Lower leg skin (tissue), 4 donors: Measurements from ENCODE around the gene UBE2V1. TPM values are rescaled to one million over a fixed set of nuclear protein-coding genes. Genes with fewer than 3 reads are reported as not detected.
"Not testable (repeated sequence)": the region's sequence is repeated elsewhere in the genome, so short reads cannot be mapped to it uniquely, and the experiment has no call there.

Experiments used
- DNase-seq, 2 donors: peaks; one replicate each; pipeline ENCODE4 v3.0.0-alpha.2; 2019; ENCODE audit warnings: low spot score in 2 of 2
- H3K4me3 ChIP-seq: fragments of 200-600 bp; sonication (generic); 2 replicates; pipeline ENCODE4 v1.5.1; 2017; ENCODE audit warnings: mild to moderate bottlenecking, low read depth; ENCODE audit not compliant: poor library complexity, severe bottlenecking
- POLR2A ChIP-seq, 2 donors: fragments of 450-650 bp; IDR thresholded peaks; one replicate each; pipeline ENCODE4 v1.6.1; 2016 to 2017; ENCODE audit warnings: antibody characterized with exemption in 2 of 2, mild to moderate bottlenecking in 1 of 2, moderate library complexity in 1 of 2
- WGBS, 2 donors: methylation state at CpG; one replicate each; pipeline ENCODE4 v1.1.5; 2018; 5-methylcytosine and 5-hydroxymethylcytosine counted together
- intact Hi-C: fragments of 100-400 bp; cut with DNase I; formaldehyde crosslinking; loops from one replicate; pipeline ENCODE4 v1.15.0; 2023; ENCODE audit warnings: low total_unique reads
- total RNA-seq, 4 donors: library from RNA; depleted of rRNA; stranded (reverse); fragments of >200 nt; gene quantifications; one replicate each; pipeline ENCODE4 v1.1.0, GENCODE V29; 2016
- TF ChIP-seq, protein P1 (sequence below), 3 donors: fragments of 450-650 bp; IDR thresholded peaks; one replicate each; pipeline ENCODE4 v1.5.1; 2016; ENCODE audit warnings: antibody characterized with exemption in 3 of 3, mild to moderate bottlenecking in 3 of 3, moderate library complexity in 2 of 3

The UBE2V1 gene
- total RNA-seq, 4 donors from 2014 or later, result 50.8 to 105 (median 75.6) TPM

DNA sequence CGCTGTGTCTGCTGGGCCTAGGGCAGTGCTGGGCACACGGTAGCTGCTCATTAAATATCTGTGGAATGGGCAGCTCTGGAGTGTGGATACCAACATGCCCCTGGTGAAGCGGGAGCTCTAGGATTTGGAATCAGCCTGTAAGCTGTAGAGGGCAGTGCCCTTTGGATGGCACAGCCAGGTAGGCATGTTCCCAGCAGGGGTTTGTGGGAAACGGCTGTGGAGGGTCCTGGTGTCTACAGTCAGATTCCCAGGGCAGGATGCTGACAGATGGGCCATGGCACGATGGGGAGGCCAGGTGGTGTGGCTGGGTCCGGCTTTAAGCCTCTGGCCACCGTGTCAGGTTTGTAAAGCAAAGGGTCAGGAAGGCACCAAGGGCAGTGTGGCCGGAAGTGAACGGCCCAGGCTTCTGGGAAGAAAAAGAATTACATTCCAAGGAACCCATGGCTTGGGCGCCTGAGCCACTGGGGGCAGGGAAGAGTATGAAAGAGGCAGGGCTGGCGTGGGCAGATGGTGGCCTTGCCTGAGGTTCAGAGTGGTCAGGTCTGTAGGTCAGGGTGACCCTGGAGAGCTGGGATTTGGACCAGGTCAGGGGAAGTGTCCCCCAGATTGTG, 44.8 kb downstream of the UBE2V1 start:
- WGBS, 2 donors, result 79 to 84% methylated on average over 11 of the region's 11 CpGs
- no peak overlapping the region for H3K4me3 ChIP-seq
- intact Hi-C loops, result no loop called here
- no peak for DNase-seq
- TF ChIP-seq POLR2A (IDR thresholded peaks at IDR 0.05), result no peak
- TF ChIP-seq, protein P1, sequence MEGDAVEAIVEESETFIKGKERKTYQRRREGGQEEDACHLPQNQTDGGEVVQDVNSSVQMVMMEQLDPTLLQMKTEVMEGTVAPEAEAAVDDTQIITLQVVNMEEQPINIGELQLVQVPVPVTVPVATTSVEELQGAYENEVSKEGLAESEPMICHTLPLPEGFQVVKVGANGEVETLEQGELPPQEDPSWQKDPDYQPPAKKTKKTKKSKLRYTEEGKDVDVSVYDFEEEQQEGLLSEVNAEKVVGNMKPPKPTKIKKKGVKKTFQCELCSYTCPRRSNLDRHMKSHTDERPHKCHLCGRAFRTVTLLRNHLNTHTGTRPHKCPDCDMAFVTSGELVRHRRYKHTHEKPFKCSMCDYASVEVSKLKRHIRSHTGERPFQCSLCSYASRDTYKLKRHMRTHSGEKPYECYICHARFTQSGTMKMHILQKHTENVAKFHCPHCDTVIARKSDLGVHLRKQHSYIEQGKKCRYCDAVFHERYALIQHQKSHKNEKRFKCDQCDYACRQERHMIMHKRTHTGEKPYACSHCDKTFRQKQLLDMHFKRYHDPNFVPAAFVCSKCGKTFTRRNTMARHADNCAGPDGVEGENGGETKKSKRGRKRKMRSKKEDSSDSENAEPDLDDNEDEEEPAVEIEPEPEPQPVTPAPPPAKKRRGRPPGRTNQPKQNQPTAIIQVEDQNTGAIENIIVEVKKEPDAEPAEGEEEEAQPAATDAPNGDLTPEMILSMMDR (IDR thresholded peaks at IDR 0.05), result no peak

DNA sequence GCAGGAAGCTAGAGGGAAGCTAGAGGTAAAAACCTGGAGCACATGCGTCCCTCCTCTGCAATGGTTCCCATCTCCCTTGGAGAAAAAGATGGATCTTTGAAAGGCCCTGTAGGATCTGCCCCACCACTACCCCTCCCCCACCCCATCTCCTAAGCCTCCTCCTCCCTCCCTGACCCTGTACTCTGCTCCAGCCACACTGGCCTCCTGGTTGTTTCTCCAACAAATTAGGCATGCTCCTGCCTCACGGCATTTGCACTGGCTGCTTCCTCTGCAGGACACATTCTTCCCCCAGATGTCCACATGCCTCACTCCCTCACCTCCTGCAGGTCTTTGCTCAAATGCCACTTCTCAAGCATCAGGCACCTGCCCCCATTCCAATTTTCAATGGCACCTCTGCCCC, 45.5 kb downstream of the UBE2V1 start:
- TF ChIP-seq, protein P1 (IDR thresholded peaks at IDR 0.05), result no peak
- no peak for TF ChIP-seq POLR2A (IDR thresholded peaks at IDR 0.05)
- intact Hi-C loops, result no loop called here
- H3K4me3 ChIP-seq, result no peak overlapping the region
- WGBS, 2 donors, result 87 to 93% methylated on average over 2 of the region's 2 CpGs
- no peak for DNase-seq

DNA sequence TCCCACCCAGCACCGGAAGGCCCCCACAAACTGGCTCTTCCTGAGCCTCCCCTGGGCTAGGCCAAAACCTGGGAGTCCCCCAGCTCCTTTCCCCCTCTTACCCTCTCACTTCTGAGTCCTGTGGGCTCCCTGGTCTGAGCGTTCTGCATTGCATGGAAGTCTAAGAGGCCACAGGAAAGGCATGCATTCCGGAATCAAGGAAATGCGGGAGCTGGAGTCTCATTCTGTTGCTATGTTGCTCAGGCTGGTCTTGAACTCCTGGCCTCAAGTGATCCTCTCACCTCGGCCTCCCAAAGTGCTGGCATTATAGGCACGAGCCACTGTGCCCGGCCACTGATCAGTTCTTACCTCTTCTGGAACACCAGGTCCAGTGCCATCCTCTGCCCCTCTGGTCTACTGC, 45.9 kb downstream of the UBE2V1 start:
- 86 to 91% methylated on average over 7 of the region's 7 CpGs for WGBS, 2 donors
- TF ChIP-seq, protein P1 (IDR thresholded peaks at IDR 0.05), result no peak
- TF ChIP-seq POLR2A (IDR thresholded peaks at IDR 0.05), result no peak
- no peak overlapping the region for H3K4me3 ChIP-seq
- intact Hi-C loops, result no loop called here
- DNase-seq, result no peak

DNA sequence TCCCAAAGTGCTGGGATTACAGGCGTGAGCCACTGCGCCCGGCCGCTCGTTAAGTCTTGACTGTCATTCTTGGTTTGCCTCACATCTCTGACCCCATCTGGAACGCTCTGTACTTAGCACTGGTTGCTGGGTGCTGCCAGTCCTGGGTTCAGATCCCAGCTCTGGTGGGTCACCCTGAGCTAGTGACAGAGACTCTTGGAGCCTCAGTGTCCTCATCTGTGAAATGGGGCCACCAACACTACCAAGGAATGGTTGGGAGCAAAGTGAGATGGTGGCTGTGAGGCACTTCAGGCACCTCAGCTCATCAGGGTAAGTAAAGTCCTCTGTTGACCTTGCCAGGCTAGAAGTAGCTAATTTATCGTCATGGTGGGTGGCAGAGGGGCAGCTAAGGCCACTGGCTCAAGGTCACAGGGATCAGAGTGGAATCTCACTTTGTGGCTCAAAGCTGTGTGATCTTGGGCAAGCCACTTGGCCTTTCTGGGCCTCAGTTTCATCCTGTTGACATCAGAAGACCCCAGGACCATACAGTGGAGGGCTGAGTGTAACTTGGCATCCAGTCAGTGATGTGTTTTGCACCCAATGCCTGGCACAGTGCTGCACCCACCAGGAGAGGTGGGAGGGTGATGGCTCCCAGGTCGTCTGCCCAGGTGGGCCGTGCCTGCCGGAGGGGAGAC, 46.7 kb downstream of the UBE2V1 start:
- no peak overlapping the region for H3K4me3 ChIP-seq
- intact Hi-C loops, result no loop called here
- TF ChIP-seq, protein P1 (IDR thresholded peaks at IDR 0.05), result no peak
- TF ChIP-seq POLR2A (IDR thresholded peaks at IDR 0.05), result no peak
- no peak for DNase-seq
- WGBS, 2 donors, result 95 to 98% methylated on average over 10 of the region's 10 CpGs

DNA sequence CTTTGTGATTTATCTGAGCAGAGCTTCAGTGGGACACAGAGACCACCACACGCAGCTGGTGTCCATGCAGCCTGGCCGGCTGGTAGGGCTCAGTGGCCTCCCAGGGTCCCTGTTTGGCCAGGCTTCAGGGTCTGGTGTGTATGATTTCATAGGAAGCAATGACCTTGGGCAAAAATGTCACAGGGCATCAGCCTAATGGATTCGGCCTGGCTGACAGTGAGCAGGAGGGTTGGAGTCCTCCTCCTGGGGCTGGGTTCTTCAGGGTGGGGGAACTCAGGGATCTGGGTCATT, 47.7 kb downstream of the UBE2V1 start:
- intact Hi-C loops, result no loop called here
- no peak overlapping the region for H3K4me3 ChIP-seq
- 83 to 100% methylated on average over 3 of the region's 3 CpGs for WGBS, 2 donors
- no peak for DNase-seq
- TF ChIP-seq, protein P1 (IDR thresholded peaks at IDR 0.05), result no peak
- TF ChIP-seq POLR2A (IDR thresholded peaks at IDR 0.05), result no peak

DNA sequence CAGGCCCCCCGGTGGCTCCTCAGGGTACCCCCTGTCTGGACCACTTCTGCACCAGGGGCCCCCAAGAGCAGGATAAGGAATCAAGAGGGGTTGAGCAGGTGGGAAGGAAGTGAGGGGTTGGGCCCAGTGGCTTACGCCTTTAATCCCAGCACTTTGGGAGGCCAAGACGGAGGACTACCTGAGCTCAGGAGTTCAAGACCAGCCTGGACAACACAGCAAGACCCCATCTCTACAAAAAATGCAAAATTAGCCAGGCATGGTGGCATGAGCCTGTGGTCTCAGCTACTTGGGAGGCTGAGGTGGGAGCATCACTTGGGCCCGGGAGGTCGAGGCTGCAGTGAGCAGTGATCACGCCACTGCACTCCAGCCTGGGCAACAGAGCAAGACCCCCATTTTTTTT, 49.2 kb downstream of the UBE2V1 start:
- DNase-seq, H3K4me3 ChIP-seq, intact Hi-C loops: not testable (repeated sequence)
- WGBS, 2 donors, result 86 to 97% methylated on average over 6 of the region's 6 CpGs
